HEK293 (cell line): ENCODE results near the gene NFE2L2.

ENCODE experiments used
- CTCF ChIA-PET: fragments of 350-600 bp; formaldehyde crosslinking; extraction: SDS; loops from one replicate; lab custom pipeline; 2021; ENCODE audit warnings: antibody characterized with exemption; lab: Yijun Ruan, JAX
- POLR2A ChIA-PET: fragments of 300-600 bp; formaldehyde crosslinking; extraction: SDS; loops from one replicate; lab custom pipeline; 2020; ENCODE audit warnings: antibody characterized with exemption, inconsistent platforms; lab: Yijun Ruan, JAX
- H3K27ac ChIP-seq: fragments of 200-500 bp; sonication (Bioruptor generic); 2 replicates; pipeline ENCODE4 v1.5.1; 2014; ENCODE audit warnings: low read depth, low read length, control low read depth, inconsistent platforms; ENCODE audit errors: extremely low read depth
- H3K36me3 ChIP-seq, 2 experiments: fragments of 200-500 bp in 1 of 2; sonication (Bioruptor generic) in 1 of 2; 1 replicate in 1 of 2; 2 replicates in 1 of 2; pipeline ENCODE4 v1.5.1; 2014 to 2017; ENCODE audit warnings: inconsistent platforms in 2 of 2, low read length in 2 of 2; ENCODE audit not compliant: control insufficient read depth in 2 of 2, insufficient read depth in 1 of 2
- H3K4me1 ChIP-seq: fragments of 200-500 bp; sonication (Bioruptor generic); 2 replicates; pipeline ENCODE4 v1.5.1; 2014; ENCODE audit warnings: mild to moderate bottlenecking, low read length, inconsistent platforms; ENCODE audit not compliant: control insufficient read depth, insufficient read depth
- H3K4me3 ChIP-seq: 2 replicates; pipeline ENCODE4 v1.5.1; 2011; ENCODE audit warnings: low read depth, mild to moderate bottlenecking, control low read depth, low read length, moderate library complexity
- H3K9me3 ChIP-seq: fragments of 200-500 bp; sonication (Bioruptor generic); 2 replicates; pipeline ENCODE4 v1.5.1; 2014; ENCODE audit warnings: low read depth, low read length, inconsistent platforms; ENCODE audit not compliant: control insufficient read depth, insufficient read depth
- REPIN1 ChIP-seq: fragments of 450-650 bp; formaldehyde crosslinking; IDR thresholded peaks from 2 replicates; pipeline ENCODE4 v1.5.1; 2017; ENCODE audit warnings: missing biosample characterization, missing genetic modification characterization, low read depth
- ZFP41 ChIP-seq: fragments of 450-650 bp; formaldehyde crosslinking; IDR thresholded peaks from 2 replicates; pipeline ENCODE4 v1.5.1; 2016; ENCODE audit warnings: missing biosample characterization, missing genetic modification characterization, borderline replicate concordance
- ZNF341 ChIP-seq: fragments of 450-650 bp; formaldehyde crosslinking; IDR thresholded peaks from 2 replicates; pipeline ENCODE4; 2016; ENCODE audit warnings: low read depth, missing biosample characterization, missing genetic modification characterization
- ZNF423 ChIP-seq: fragments of 450-650 bp; formaldehyde crosslinking; IDR thresholded peaks from 2 replicates; pipeline ENCODE4 v1.5.1; 2016; ENCODE audit warnings: missing biosample characterization, missing genetic modification characterization
- ZNF660 ChIP-seq: fragments of 450-650 bp; IDR thresholded peaks from 2 replicates; pipeline ENCODE4 v1.5.1; 2018; ENCODE audit warnings: missing biosample characterization, mild to moderate bottlenecking, missing genetic modification characterization
- TF ChIP-seq, protein P1 (sequence below): fragments of 450-650 bp; formaldehyde crosslinking; IDR thresholded peaks from 2 replicates; pipeline ENCODE4 v1.5.1; 2017; ENCODE audit warnings: missing biosample characterization, missing genetic modification characterization
- TF ChIP-seq, protein P2 (sequence below): fragments of 450-650 bp; formaldehyde crosslinking; IDR thresholded peaks from 2 replicates; pipeline ENCODE4 v1.5.1; 2016; ENCODE audit warnings: missing biosample characterization, missing genetic modification characterization
- TF ChIP-seq, protein P3 (sequence below): fragments of 450-650 bp; IDR thresholded peaks from 2 replicates; pipeline ENCODE4 v1.5.1; 2018; ENCODE audit warnings: missing biosample characterization, mild to moderate bottlenecking, missing genetic modification characterization
- TF ChIP-seq, protein P4 (sequence below): fragments of 450-650 bp; formaldehyde crosslinking; IDR thresholded peaks from 2 replicates; pipeline ENCODE4 v1.5.1; 2017; ENCODE audit warnings: missing biosample characterization, missing genetic modification characterization
- TF ChIP-seq, protein P5 (sequence below): fragments of 450-650 bp; formaldehyde crosslinking; IDR thresholded peaks from 2 replicates; pipeline ENCODE4 v1.5.1; 2016; ENCODE audit warnings: missing biosample characterization, missing genetic modification characterization
- TF ChIP-seq, protein P6 (sequence below): fragments of 450-650 bp; formaldehyde crosslinking; conservative IDR thresholded peaks from 2 replicates; pipeline ENCODE4 v1.5.1; 2016; ENCODE audit warnings: low read depth, missing biosample characterization, missing genetic modification characterization
- TF ChIP-seq, protein P7 (sequence below): fragments of 450-650 bp; formaldehyde crosslinking; IDR thresholded peaks from 2 replicates; pipeline ENCODE4 v1.5.1; 2016; ENCODE audit warnings: missing biosample characterization, missing genetic modification characterization

Gene NFE2L2

DNA sequence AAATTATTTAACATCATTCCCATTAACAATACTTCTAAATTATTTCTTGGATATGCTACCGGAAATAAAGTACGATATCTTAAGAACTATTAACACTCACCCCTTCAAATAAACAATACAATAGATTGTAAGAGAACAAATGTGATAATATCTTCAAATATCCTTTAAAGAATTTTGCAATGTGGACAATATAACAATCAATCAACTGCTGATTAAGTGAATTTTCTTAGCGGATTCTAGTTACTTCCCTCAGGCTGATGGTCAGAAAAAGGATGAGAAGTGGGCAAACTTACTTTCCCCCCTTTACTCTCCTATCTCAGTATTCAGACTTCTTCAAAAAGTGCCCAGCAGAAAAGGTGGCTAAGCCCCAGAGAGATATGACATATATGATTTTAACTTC, 10.8 kb downstream of the NFE2L2 start (continued):
- TF ChIP-seq, protein P1, sequence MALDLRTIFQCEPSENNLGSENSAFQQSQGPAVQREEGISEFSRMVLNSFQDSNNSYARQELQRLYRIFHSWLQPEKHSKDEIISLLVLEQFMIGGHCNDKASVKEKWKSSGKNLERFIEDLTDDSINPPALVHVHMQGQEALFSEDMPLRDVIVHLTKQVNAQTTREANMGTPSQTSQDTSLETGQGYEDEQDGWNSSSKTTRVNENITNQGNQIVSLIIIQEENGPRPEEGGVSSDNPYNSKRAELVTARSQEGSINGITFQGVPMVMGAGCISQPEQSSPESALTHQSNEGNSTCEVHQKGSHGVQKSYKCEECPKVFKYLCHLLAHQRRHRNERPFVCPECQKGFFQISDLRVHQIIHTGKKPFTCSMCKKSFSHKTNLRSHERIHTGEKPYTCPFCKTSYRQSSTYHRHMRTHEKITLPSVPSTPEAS (tag by site-specific recombination) = no peak

DNA sequence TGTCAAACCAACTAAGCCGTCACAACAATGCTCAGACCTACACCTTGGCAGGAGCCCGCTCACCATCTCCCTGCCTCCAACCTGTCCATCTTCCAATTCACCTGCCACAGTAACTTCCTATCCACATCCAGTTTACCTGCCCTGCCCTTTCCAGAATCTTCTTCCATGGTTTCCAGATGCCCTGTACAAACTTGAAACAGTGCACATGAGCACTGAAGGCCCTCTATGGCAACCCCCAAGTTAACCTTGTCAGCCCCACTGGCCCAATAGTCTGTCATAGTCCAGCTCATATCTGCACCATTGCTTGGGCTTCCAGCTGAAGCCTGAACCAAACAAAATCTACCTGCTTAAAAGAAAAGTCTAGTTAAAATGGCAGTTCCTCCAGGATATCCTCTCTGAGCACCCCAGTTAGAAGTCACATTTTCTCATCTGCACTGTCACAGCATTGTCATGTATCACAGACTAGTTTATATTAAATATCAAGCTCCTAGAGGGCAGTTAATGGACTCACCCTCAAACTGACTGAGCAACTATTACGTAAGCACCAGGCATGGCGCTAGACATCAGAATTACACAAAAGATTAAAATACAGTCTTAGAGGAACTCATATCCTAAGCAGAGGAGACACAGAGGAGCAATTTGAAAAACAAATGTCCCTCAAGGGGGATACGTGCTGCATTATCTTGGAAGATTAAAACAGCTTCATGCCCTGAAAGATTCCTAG, 11.6 kb downstream of the NFE2L2 start:
- POLR2A ChIA-PET = interaction anchor here (1.7 kb wide), 1 partner anchor 11 kb away, joined by 6 read pairs; the partner anchor contains the start of gene NFE2L2
- H3K36me3 ChIP-seq = no peaks in the 10 kb centered on the region; a peak in 1 of 3 replicates
- TF ChIP-seq, protein P2, sequence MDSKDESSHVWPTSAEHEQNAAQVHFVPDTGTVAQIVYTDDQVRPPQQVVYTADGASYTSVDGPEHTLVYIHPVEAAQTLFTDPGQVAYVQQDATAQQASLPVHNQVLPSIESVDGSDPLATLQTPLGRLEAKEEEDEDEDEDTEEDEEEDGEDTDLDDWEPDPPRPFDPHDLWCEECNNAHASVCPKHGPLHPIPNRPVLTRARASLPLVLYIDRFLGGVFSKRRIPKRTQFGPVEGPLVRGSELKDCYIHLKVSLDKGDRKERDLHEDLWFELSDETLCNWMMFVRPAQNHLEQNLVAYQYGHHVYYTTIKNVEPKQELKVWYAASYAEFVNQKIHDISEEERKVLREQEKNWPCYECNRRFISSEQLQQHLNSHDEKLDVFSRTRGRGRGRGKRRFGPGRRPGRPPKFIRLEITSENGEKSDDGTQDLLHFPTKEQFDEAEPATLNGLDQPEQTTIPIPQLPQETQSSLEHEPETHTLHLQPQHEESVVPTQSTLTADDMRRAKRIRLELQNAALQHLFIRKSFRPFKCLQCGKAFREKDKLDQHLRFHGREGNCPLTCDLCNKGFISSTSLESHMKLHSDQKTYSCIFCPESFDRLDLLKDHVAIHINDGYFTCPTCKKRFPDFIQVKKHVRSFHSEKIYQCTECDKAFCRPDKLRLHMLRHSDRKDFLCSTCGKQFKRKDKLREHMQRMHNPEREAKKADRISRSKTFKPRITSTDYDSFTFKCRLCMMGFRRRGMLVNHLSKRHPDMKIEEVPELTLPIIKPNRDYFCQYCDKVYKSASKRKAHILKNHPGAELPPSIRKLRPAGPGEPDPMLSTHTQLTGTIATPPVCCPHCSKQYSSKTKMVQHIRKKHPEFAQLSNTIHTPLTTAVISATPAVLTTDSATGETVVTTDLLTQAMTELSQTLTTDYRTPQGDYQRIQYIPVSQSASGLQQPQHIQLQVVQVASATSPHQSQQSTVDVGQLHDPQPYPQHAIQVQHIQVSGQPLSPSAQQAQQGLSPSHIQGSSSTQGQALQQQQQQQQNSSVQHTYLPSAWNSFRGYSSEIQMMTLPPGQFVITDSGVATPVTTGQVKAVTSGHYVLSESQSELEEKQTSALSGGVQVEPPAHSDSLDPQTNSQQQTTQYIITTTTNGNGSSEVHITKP = 0 out of 2 replicates have a peak, but pooled peaks have one; percentile 43
- no peak for TF ChIP-seq ZNF660
- CTCF ChIA-PET = interaction anchor here (0.6 to 3.8 kb wide), 8 partner anchors 8 to 105 kb away, joined by 3 to 33 read pairs (median 3); partner anchors contain the start of gene NFE2L2
- no peaks in the 10 kb centered on the region for H3K9me3 ChIP-seq
- no peak overlapping the region for H3K4me3 ChIP-seq
- no peak overlapping the region for H3K27ac ChIP-seq
- H3K4me1 ChIP-seq = no peaks in the 10 kb centered on the region

DNA sequence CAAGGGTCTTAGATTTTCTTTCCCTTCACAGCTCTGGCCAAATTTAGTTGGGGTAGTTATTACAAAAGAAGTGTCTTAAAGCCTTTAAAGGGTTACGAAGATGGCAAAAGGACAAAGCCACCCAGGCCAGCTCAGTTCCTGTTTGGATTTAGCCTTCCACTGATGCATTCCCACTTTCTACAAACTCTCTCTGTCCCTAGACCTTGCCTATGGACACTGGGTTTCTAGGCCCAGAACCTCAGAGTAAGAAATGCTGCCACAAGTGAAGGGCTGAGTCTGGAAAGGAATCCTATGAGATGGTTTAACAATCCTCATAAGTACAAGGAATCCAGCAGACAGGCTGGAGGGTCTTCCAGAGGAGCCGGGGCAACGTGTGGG, 13.4 kb downstream of the NFE2L2 start:
- POLR2A ChIA-PET = no interaction called here
- Histone ChIP-seq H3K4me3 (no peak overlapping the region), H3K27ac (no peak overlapping the region), H3K4me1 (no peaks in the 10 kb centered on the region), H3K9me3 (no peaks in the 10 kb centered on the region), H3K36me3 (no peaks in the 10 kb centered on the region; a peak in 1 of 3 replicates)
- CTCF ChIA-PET = no interaction called here
- TF ChIP-seq, protein P3, sequence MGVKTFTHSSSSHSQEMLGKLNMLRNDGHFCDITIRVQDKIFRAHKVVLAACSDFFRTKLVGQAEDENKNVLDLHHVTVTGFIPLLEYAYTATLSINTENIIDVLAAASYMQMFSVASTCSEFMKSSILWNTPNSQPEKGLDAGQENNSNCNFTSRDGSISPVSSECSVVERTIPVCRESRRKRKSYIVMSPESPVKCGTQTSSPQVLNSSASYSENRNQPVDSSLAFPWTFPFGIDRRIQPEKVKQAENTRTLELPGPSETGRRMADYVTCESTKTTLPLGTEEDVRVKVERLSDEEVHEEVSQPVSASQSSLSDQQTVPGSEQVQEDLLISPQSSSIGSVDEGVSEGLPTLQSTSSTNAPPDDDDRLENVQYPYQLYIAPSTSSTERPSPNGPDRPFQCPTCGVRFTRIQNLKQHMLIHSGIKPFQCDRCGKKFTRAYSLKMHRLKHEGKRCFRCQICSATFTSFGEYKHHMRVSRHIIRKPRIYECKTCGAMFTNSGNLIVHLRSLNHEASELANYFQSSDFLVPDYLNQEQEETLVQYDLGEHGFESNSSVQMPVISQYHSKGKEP (tag by site-specific recombination) = no peak
- TF ChIP-seq, protein P4, sequence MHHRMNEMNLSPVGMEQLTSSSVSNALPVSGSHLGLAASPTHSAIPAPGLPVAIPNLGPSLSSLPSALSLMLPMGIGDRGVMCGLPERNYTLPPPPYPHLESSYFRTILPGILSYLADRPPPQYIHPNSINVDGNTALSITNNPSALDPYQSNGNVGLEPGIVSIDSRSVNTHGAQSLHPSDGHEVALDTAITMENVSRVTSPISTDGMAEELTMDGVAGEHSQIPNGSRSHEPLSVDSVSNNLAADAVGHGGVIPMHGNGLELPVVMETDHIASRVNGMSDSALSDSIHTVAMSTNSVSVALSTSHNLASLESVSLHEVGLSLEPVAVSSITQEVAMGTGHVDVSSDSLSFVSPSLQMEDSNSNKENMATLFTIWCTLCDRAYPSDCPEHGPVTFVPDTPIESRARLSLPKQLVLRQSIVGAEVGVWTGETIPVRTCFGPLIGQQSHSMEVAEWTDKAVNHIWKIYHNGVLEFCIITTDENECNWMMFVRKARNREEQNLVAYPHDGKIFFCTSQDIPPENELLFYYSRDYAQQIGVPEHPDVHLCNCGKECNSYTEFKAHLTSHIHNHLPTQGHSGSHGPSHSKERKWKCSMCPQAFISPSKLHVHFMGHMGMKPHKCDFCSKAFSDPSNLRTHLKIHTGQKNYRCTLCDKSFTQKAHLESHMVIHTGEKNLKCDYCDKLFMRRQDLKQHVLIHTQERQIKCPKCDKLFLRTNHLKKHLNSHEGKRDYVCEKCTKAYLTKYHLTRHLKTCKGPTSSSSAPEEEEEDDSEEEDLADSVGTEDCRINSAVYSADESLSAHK = no peak
- TF ChIP-seq ZFP41 (tag by site-specific recombination) (no peak), REPIN1 (tag by site-specific recombination) (no peak), ZNF341 (tag by site-specific recombination) (no peak), ZNF423 (tag by site-specific recombination) (no peak)
- TF ChIP-seq, protein P5, sequence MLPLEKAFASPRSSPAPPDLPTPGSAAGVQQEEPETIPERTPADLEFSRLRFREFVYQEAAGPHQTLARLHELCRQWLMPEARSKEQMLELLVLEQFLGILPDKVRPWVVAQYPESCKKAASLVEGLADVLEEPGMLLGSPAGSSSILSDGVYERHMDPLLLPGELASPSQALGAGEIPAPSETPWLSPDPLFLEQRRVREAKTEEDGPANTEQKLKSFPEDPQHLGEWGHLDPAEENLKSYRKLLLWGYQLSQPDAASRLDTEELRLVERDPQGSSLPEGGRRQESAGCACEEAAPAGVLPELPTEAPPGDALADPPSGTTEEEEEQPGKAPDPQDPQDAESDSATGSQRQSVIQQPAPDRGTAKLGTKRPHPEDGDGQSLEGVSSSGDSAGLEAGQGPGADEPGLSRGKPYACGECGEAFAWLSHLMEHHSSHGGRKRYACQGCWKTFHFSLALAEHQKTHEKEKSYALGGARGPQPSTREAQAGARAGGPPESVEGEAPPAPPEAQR = no peak
- TF ChIP-seq, protein P6, sequence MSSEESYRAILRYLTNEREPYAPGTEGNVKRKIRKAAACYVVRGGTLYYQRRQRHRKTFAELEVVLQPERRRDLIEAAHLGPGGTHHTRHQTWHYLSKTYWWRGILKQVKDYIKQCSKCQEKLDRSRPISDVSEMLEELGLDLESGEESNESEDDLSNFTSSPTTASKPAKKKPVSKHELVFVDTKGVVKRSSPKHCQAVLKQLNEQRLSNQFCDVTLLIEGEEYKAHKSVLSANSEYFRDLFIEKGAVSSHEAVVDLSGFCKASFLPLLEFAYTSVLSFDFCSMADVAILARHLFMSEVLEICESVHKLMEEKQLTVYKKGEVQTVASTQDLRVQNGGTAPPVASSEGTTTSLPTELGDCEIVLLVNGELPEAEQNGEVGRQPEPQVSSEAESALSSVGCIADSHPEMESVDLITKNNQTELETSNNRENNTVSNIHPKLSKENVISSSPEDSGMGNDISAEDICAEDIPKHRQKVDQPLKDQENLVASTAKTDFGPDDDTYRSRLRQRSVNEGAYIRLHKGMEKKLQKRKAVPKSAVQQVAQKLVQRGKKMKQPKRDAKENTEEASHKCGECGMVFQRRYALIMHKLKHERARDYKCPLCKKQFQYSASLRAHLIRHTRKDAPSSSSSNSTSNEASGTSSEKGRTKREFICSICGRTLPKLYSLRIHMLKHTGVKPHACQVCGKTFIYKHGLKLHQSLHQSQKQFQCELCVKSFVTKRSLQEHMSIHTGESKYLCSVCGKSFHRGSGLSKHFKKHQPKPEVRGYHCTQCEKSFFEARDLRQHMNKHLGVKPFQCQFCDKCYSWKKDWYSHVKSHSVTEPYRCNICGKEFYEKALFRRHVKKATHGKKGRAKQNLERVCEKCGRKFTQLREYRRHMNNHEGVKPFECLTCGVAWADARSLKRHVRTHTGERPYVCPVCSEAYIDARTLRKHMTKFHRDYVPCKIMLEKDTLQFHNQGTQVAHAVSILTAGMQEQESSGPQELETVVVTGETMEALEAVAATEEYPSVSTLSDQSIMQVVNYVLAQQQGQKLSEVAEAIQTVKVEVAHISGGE (tag by site-specific recombination) = no peak
- TF ChIP-seq, protein P7, sequence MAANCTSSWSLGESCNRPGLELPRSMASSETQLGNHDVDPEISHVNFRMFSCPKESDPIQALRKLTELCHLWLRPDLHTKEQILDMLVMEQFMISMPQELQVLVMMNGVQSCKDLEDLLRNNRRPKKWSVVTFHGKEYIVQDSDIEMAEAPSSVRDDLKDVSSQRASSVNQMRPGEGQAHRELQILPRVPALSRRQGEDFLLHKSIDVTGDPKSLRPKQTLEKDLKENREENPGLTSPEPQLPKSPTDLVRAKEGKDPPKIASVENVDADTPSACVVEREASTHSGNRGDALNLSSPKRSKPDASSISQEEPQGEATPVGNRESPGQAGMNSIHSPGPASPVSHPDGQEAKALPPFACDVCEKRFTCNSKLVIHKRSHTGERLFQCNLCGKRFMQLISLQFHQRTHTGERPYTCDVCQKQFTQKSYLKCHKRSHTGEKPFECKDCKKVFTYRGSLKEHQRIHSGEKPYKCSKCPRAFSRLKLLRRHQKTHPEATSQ = no peak
